Naive thymus-derived CD8-positive, alpha-beta T cell (primary cell): Measurements from ENCODE around the gene DHPS. TPM values are rescaled to one million over a fixed set of nuclear protein-coding genes. Genes with fewer than 3 reads are reported as not detected.
"Not testable (repeated sequence)": the region's sequence is repeated elsewhere in the genome, so short reads cannot be mapped to it uniquely, and the experiment has no call there.

Source experiments
- ATAC-seq, 2 donors: fragments of 150-1000 bp; cut with Tn5 transposase in 1 of 2; sonication (Bioruptor Pico), chemical (Tn5 transposase) in 1 of 2; 1 replicate in 1 of 2; 2 replicates in 1 of 2; pipeline ENCODE4 v1.10.0; 2021; ENCODE audit warnings: mild to moderate bottlenecking in 2 of 2, moderate library complexity in 2 of 2
- POLR2A ChIA-PET: fragments of 350-600 bp; sonication (Branson Sonifier 250); formaldehyde crosslinking; loops from one replicate; lab custom pipeline; 2021; ENCODE audit warnings: antibody characterized with exemption; lab: Charles Lee
- DNase-seq, 10 donors: peaks; one replicate each; pipeline versions ENCODE4 v3.0.0 to v3.0.0-alpha.2; 2020 to 2022
- H3K27ac Mint-ChIP-seq, 10 donors: one replicate each; pipeline ENCODE4 v1.8.0; 2020 to 2022; ENCODE audit warnings: mild to moderate bottlenecking in 10 of 10, mixed read lengths in 10 of 10, moderate library complexity in 4 of 10, inconsistent platforms in 1 of 10
- H3K27me3 Mint-ChIP-seq, 5 donors: one replicate each; pipeline ENCODE4 v1.8.0; 2021 to 2022; ENCODE audit warnings: mixed read lengths in 5 of 5
- H3K36me3 Mint-ChIP-seq, 3 donors: one replicate each; pipeline ENCODE4 v1.8.0; 2020 to 2022; ENCODE audit warnings: mixed read lengths in 3 of 3, mild to moderate bottlenecking in 2 of 3, inconsistent platforms in 1 of 3
- H3K4me1 Mint-ChIP-seq, 4 donors: one replicate each; pipeline ENCODE4 v1.8.0; 2021 to 2022; ENCODE audit warnings: mixed read lengths in 4 of 4
- H3K4me3 Mint-ChIP-seq, 10 donors: one replicate each; pipeline ENCODE4 v1.8.0; 2020 to 2022; ENCODE audit warnings: mild to moderate bottlenecking in 10 of 10, mixed read lengths in 10 of 10, moderate library complexity in 6 of 10, inconsistent platforms in 1 of 10
- H3K9me3 Mint-ChIP-seq, 9 donors: one replicate each; pipeline ENCODE4 v1.8.0; 2020 to 2022; ENCODE audit warnings: mixed read lengths in 9 of 9, mild to moderate bottlenecking in 3 of 9, inconsistent platforms in 1 of 9, moderate library complexity in 1 of 9
- polyA plus RNA-seq, 3 donors: library from polyadenylated mRNA; unstranded; fragments of 300-500 nt; fragmentation: Illumina TruSeq; gene quantifications; one replicate each; pipeline ENCODE4 v1.2.3, GENCODE V29; 2021
- total RNA-seq, 8 experiments: library from RNA in 2 of 8; stranded (reverse) in 2 of 8; gene quantifications; one replicate each; pipeline ENCODE4 v1.2.3 and lab custom pipeline; 2021 to 2026

The DHPS gene
- total and polyA plus RNA-seq, 5 experiments from 2014 or later, result 74.8 to 224 (median 108) TPM

DNA sequence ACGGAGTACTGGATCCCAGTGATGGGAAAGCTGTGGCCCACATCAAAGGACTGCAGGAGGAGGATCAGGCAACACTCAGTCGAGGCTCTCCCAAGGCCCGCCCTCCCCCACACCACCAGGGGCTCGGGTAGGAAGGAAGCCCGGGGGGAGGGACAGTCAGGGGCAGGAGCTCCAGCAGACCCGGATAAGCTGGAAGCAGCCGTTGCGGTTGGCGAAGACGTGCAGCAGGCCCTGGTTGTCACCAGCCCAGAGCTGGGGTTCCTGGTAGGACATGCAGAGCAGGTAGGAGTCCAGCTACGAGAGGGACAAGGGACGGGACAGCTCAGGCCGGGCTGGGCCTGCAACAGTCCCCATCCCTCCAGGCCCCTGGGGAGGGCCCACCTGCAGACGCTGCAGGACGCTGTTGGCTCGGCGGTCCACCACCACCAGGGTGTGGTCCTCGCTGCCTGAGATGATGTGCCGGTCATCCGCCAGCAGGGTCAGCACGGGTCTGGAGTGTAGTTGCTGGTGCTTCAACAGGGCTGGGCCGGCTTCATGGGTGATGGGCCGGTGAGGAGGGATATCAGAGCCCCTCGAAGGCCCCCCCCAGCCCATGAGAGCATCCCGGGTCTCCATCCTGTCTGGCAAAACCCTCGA lies 8.0 kb upstream of the DHPS start:
- H3K27ac Mint-ChIP-seq, result no peak overlapping the region
- POLR2A ChIA-PET, result no interaction called here
- H3K27me3 Mint-ChIP-seq, result no peaks in the 10 kb centered on the region
- H3K4me1 Mint-ChIP-seq, result peaks cover 0 to 4% (median 0%) of the 10 kb centered on the region in 4 donors
- ATAC-seq (no peak), DNase-seq (no peak)
- no peak overlapping the region for H3K4me3 Mint-ChIP-seq
- H3K9me3 Mint-ChIP-seq, result no peaks in the 10 kb centered on the region
- no peaks in the 10 kb centered on the region for H3K36me3 Mint-ChIP-seq

DNA sequence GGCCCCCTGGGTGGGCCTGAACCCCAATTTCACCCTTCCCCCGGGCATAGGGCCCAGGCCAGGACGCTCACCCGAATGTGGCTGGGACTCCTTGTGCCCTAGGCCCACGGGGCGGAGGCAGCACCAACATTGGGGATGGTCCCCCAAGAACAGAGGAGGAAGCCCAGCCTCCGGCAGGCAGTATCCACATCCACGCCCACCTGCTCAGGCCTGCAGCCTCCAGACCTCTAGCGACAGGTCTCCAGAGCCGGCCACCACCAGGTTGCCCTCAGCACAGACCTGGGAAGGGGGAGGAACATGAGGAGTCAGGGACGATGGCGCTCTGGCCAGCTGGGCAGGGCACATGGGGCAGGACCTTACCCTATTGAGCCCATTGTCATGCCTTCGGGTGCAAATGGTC lies 7.3 kb upstream of the DHPS start:
- ATAC-seq (no peak), DNase-seq (no peak)
- POLR2A ChIA-PET, result no interaction called here
- H3K9me3 Mint-ChIP-seq, result peaks cover 0 to under 1% (median 0%) of the 10 kb centered on the region in 9 donors
- H3K4me3 Mint-ChIP-seq, result no peak overlapping the region
- no peaks in the 10 kb centered on the region for H3K27me3 Mint-ChIP-seq
- no peak overlapping the region for H3K27ac Mint-ChIP-seq
- H3K36me3 Mint-ChIP-seq, result no peaks in the 10 kb centered on the region
- peaks cover 0 to under 1% (median 0%) of the 10 kb centered on the region in 4 donors for H3K4me1 Mint-ChIP-seq

DNA sequence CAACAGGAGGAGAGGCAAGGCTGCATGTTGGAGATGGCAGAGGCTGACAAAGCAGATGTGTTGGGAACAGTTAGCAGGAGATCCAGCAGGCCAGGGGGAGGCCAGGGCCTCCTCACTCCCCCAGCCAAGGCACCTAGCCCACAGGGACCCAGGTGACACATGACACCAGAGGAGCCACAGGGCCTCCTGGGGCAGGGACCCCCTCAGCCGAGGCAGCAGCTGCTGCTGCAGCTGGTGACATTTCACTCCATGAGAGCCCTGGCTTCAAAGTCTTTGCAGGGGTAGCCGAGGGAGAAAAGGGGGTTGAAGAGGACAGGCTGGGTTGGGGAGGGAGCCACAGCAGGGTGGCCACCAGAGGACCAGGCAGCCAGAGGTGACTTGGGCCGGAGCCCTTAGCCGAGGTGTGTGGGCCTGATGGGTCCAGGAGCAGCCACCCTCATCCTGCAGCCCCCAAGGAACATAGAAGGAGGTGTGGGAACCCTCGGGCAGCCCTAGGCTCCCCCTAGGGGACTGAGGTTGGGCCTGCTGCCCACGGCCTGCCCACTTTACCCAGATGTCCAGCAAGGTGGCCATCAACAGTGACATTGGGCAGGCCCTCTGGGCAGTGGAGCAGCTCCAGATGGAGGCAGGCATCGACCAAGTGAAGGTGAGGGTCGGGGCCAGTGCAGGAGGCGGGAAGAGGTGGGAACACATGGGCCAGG lies 6.0 kb upstream of the DHPS start, which contains the start of gene GNG14:
TSS of gene GNG14 (plus strand) at position 503 of the 701 bp plus-strand sequence. CDS start at position 554, 51 bp downstream.
- Mint-ChIP-seq H3K9me3 (peaks cover 0 to 2% (median 0%) of the 10 kb centered on the region in 9 donors), H3K27ac (no peak within 1 kb of the TSS), H3K27me3 (no peaks in the 10 kb centered on the region), H3K4me1 (peaks cover 0 to 5% (median under 1%) of the 10 kb centered on the region in 4 donors), H3K36me3 (no peaks in the 10 kb centered on the region), H3K4me3 (peak within 1 kb of the TSS in 1 of 10 donors; percentile 14)
- ATAC-seq, result no peak
- POLR2A ChIA-PET, result interaction anchor here (0.6 to 0.7 kb wide), 3 partner anchors 25 to 497 kb away, joined by 3 to 4 read pairs (median 3); partner anchors contain the start of gene HOOK2
- no peak for DNase-seq

DNA sequence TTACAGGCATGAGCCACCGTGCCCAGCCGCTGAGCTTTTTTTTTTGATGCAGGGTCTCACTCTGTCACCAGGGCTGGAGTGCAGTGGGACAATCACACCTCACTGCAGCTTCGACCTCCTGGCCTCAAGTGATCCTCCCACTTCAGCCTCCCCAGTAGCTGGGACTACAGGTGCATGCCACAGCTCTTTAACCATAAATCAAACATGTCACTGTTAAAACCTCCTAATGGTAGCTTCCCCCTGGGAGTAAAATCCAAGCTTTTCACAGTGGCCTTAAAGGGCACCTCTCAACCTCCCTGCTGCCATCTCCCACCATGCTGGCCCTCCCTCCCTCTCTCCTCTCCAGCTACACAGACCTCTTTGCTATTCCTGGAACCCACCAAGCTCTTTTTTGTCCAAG lies 4.2 kb upstream of the DHPS start:
- peak overlapping the region in 1 of 10 donors; percentile 34 for H3K27ac Mint-ChIP-seq
- no peak for DNase-seq
- peaks cover 0 to 2% (median 0%) of the 10 kb centered on the region in 9 donors for H3K9me3 Mint-ChIP-seq
- no peak for ATAC-seq
- H3K36me3 Mint-ChIP-seq, result peaks cover 0 to 6% (median 0%) of the 10 kb centered on the region in 3 donors
- H3K4me3 Mint-ChIP-seq, result peak overlapping the region in 1 of 10 donors; percentile 38
- H3K4me1 Mint-ChIP-seq, result peaks cover 6 to 11% (median 8%) of the 10 kb centered on the region in 4 donors
- POLR2A ChIA-PET, result interaction anchor here (0.8 to 1.5 kb wide), 2 partner anchors 10 to 48 kb away, joined by 3 to 8 read pairs; partner anchors contain the start of gene FBXW9
- H3K27me3 Mint-ChIP-seq, result peaks cover 0 to 1% (median 0%) of the 10 kb centered on the region in 5 donors

DNA sequence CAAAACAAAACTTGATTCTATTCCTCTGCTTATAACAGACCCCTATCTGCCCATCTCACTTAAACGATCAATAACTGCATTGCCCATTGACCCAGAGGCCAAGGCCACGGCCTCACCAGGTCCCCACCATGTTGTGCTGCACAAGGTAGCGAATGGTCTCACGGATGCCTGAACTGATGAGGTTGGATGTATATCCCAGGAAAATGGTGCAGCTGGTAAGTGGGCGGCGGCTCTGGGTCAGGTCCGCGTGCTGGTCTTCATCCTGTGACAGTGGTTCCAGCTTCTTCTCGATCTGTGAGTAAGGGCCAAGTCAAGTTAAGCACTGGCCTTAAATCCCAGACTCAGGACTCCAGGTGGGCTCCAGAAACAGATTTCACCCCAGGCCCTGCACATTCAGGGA lies 1.6 kb downstream of the DHPS start:
- peaks cover 0 to 1% (median 0%) of the 10 kb centered on the region in 5 donors for H3K27me3 Mint-ChIP-seq
- H3K9me3 Mint-ChIP-seq, result peaks cover 0 to 2% (median 0%) of the 10 kb centered on the region in 9 donors
- peaks cover 0 to 53% (median 3%) of the 10 kb centered on the region in 3 donors for H3K36me3 Mint-ChIP-seq
- H3K4me3 Mint-ChIP-seq, result peak overlapping the region; percentile 24 to 97 (median 75)
- DNase-seq (no peak), ATAC-seq (no peak)
- POLR2A ChIA-PET, result interaction anchor here (0.5 to 3.5 kb wide), 7 partner anchors 11 to 766 kb away, joined by 3 to 32 read pairs (median 3); partner anchors contain the start of gene TRIR
- peaks cover 19 to 39% (median 29%) of the 10 kb centered on the region in 4 donors for H3K4me1 Mint-ChIP-seq
- H3K27ac Mint-ChIP-seq, result peak overlapping the region in 4 of 10 donors; percentile 25 to 64 (median 38)

DNA sequence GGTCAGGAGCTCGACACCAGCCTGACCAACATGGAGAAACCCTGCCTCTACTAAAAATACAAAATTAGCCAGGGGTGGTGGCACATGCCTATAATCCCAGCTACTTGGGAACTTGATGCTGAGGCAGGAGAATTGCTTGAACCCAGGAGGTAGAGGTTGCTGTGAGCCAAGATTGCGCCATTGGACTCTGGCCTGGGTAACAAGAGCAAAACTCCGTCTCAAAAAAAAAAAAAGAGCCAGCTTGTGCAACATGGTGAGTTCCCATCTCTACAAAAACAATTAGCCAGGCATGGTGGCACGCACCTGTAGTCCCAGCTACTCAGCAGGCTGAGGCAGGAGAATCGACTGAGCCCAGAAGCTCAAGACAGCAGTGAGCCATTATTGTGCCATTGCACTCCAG lies 3.6 kb downstream of the DHPS start:
- H3K4me3 Mint-ChIP-seq, H3K9me3 Mint-ChIP-seq, H3K27ac Mint-ChIP-seq, ATAC-seq, H3K27me3 Mint-ChIP-seq, DNase-seq: not testable (repeated sequence)
- Mint-ChIP-seq H3K4me1 (peaks cover 17 to 36% (median 30%) of the 10 kb centered on the region in 4 donors), H3K36me3 (peaks cover 0 to 71% (median 3%) of the 10 kb centered on the region in 3 donors)
- POLR2A ChIA-PET, result interaction anchor here (0.6 to 1.2 kb wide), 8 partner anchors 9 to 365 kb away, joined by 3 to 5 read pairs (median 3); partner anchors contain the start of gene FBXW9

DNA sequence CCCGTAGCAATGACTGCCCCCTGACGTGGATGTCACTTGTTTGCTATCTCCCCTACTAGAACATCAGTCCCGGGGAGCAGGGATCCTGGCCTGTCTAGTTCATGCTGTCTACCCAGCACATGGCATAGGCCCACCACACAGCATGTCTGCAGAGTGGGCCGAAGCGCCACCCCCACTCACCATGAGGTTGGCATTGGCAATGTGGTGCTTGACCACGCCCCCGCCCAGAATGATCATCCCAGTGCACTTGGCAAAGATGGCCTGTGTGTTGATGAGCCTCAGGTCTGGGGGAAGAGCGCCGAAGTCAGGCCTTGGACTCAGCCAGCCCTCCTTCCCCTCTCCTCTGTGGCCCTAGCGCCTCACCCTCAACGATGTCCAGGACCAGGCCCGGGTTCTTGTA lies 4.8 kb downstream of the DHPS start:
- peak overlapping the region in 6 of 10 donors; percentile 15 to 82 (median 62) for H3K27ac Mint-ChIP-seq
- peaks cover 0 to 1% (median 0%) of the 10 kb centered on the region in 5 donors for H3K27me3 Mint-ChIP-seq
- peaks cover 20 to 37% (median 34%) of the 10 kb centered on the region in 4 donors for H3K4me1 Mint-ChIP-seq
- H3K36me3 Mint-ChIP-seq, result peaks cover 0 to 78% (median 3%) of the 10 kb centered on the region in 3 donors
- DNase-seq (no peak), ATAC-seq (no peak)
- POLR2A ChIA-PET, result interaction anchor here (1.0 to 1.6 kb wide), 2 partner anchors 8 to 11 kb away, joined by 5 to 10 read pairs; partner anchors contain the start of genes MAN2B1 and WDR83
- no peak overlapping the region for H3K4me3 Mint-ChIP-seq
- H3K9me3 Mint-ChIP-seq, result no peaks in the 10 kb centered on the region

DNA sequence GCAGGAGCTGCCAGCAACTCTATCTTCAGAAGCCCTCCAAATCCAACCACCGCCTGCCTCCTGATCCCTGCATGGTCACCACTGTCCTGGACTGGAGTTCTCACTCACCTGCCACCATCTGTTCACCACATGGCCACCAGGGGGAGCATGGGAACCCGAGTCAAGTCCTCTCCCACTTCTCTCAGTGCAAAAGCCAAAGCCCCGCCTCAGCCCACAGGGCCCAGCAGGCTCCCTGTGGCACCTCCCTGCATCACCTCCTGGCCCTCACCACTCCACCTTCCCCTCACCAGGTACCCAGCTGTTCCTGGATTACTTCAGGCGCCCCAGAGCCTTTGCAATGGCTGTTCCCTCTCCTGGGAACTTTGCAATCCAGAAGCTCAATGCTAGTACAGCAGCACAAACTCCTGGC lies 5.3 kb downstream of the DHPS start:
- H3K4me3 Mint-ChIP-seq, result peak overlapping the region in 3 of 10 donors; percentile 12 to 68 (median 20)
- ATAC-seq, result peak; percentile 44 to 56
- DNase-seq, result peak; percentile 66 to 91 (median 78)
- H3K27ac Mint-ChIP-seq, result peak overlapping the region in 9 of 10 donors; percentile 27 to 82 (median 62)
- peaks cover 0 to 78% (median 3%) of the 10 kb centered on the region in 3 donors for H3K36me3 Mint-ChIP-seq
- POLR2A ChIA-PET, result interaction anchor here (1.6 kb wide), 1 partner anchor 10 kb away, joined by 10 read pairs; the partner anchor contains the start of genes MAN2B1 and WDR83
- H3K9me3 Mint-ChIP-seq, result no peaks in the 10 kb centered on the region
- H3K4me1 Mint-ChIP-seq, result peaks cover 21 to 39% (median 35%) of the 10 kb centered on the region in 4 donors
- no peaks in the 10 kb centered on the region for H3K27me3 Mint-ChIP-seq

DNA sequence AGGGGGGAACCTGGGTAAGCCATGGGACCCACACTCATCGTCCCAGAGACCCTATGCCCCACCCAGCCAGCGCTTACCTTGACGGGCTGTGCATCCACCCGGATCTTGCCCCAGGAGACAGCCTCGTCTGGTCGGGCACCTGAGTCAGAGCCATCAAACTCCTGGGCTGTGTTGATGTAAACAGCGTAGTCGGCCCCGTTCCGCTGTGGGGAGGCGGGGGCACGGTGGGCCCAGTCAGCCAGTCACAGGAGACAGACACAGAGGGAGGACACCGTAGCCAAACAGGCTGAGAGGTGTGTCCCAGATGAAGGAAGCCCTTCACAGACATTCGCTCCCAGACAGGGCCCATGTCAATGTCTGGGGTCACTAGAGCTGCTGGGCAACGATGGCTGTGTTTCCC lies 5.7 kb downstream of the DHPS start:
- ATAC-seq (no peak), DNase-seq (no peak)
- H3K4me1 Mint-ChIP-seq, result peaks cover 17 to 35% (median 30%) of the 10 kb centered on the region in 4 donors
- no peak overlapping the region for H3K4me3 Mint-ChIP-seq
- H3K27me3 Mint-ChIP-seq, result no peaks in the 10 kb centered on the region
- H3K9me3 Mint-ChIP-seq, result no peaks in the 10 kb centered on the region
- POLR2A ChIA-PET, result interaction anchor here (0.7 to 1.6 kb wide), 2 partner anchors 10 kb away, joined by 3 to 10 read pairs; partner anchors contain the start of genes MAN2B1 and WDR83
- H3K27ac Mint-ChIP-seq, result peak overlapping the region in 3 of 10 donors; percentile 18 to 81 (median 62)
- H3K36me3 Mint-ChIP-seq, result peaks cover 0 to 74% (median 3%) of the 10 kb centered on the region in 3 donors

DNA sequence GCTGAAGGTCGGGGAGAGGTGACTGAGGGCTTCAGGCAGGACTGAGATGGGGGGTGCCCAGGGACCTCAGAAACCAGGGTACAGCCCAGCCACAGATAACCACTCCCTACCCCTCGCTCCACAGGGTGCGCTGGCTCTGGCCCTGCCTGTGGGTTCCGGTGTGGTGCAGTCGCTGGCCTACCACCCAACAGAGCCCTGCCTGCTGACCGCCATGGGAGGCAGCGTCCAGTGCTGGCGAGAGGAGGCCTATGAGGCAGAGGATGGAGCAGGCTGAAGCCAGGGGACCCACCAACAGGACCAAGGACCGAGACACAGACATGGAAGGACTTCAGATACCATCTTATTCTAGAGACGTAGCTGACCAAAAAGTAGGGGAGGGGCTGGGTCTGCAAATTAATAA lies 6.3 kb downstream of the DHPS start:
- Mint-ChIP-seq H3K36me3 (peaks cover 0 to 72% (median 3%) of the 10 kb centered on the region in 3 donors), H3K4me3 (peak overlapping the region in 1 of 10 donors; percentile 51), H3K9me3 (no peaks in the 10 kb centered on the region), H3K27me3 (no peaks in the 10 kb centered on the region), H3K4me1 (peaks cover 15 to 38% (median 30%) of the 10 kb centered on the region in 4 donors), H3K27ac (peak overlapping the region in 2 of 10 donors; percentile 18 to 47)
- ATAC-seq (no peak), DNase-seq (no peak)
- POLR2A ChIA-PET, result interaction anchor here (0.7 to 1.6 kb wide), 3 partner anchors 9 to 114 kb away, joined by 3 to 4 read pairs (median 3); partner anchors contain the start of genes FBXW9 and MAN2B1

DNA sequence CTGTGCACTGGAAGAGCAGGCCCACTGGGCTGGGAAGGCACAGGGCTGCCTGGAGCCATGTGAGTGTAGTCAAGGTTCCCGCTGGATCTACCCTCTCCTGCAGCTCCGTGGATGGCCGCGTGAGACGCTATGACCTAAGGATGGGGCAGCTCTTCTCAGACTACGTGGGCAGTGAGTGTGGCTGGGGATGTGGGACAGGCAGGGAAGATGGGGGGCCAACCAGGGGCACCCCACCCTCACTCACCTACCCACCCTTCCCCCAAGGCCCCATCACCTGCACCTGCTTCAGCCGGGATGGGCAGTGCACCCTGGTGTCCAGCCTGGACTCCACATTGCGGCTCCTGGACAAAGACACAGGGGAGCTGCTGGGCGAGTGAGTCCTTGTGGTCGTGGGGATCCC lies 8.9 kb downstream of the DHPS start:
- H3K36me3 Mint-ChIP-seq, result peaks cover 0 to 48% (median 3%) of the 10 kb centered on the region in 3 donors
- peak overlapping the region in 1 of 10 donors; percentile 40 for H3K4me3 Mint-ChIP-seq
- peaks cover 18 to 45% (median 44%) of the 10 kb centered on the region in 4 donors for H3K4me1 Mint-ChIP-seq
- no peaks in the 10 kb centered on the region for H3K9me3 Mint-ChIP-seq
- POLR2A ChIA-PET, result interaction anchor here (0.5 to 1.7 kb wide), 4 partner anchors 11 to 106 kb away, joined by 3 to 4 read pairs (median 4); no protein-coding TSS in a partner anchor
- no peak for ATAC-seq
- no peaks in the 10 kb centered on the region for H3K27me3 Mint-ChIP-seq
- no peak for DNase-seq
- H3K27ac Mint-ChIP-seq, result peak overlapping the region in 3 of 10 donors; percentile 31 to 75 (median 70)
